ENCODE results near the gene ITIH3.

DNA sequence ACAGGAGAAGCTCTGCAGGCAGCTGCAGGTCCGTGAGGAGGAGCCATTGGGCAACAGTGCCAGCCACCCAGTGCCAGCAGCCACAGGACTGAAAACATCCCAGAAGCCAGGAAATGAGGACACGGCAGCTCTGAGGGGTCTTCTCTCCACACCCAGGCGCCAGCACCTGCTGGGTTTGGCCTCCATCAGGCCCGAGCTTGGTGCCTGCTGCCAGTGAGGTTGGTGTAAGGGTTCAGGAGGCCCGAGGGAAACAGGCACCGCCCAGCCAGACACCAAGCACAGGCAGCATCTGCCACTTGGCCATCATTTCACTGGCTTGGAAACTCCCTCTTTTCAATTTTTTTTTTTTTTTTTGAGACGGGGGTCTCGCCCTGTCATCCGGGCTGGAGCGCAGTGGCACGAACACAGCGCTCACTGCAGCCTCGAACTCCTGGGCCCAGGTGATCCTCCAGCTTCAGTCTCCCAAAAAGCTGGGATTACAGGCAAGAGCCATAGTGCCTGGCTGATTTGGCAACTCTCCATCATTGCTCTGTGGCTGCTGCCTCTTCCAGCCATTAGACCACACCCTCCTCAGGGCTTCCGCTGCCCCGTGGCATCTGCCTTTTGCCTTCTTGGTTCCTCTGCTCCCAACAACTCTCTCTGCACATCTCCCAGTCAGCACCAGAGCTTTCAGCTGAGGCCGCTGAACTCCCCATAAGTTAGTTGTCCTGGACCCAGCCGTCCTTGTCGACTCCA is 1.5 kb upstream of the ITIH3 start:
- no peak for TF ChIP-seq CTCF (conservative IDR thresholded peaks at IDR 0.05; ENCODE audit: low read depth, low read length)
- no peak for TF ChIP-seq RCOR1 (IDR thresholded peaks at IDR 0.05; ENCODE audit: insufficient replicate concordance, low read length)
- no peak for TF ChIP-seq RAD21 (IDR thresholded peaks at IDR 0.05; ENCODE audit: low read length)
- TF ChIP-seq SMC3 (IDR thresholded peaks at IDR 0.05; ENCODE audit: low read depth, low read length), result no peak

All from IMR-90 (cell line).